Measurements from ENCODE around the gene THSD7A.

DNA sequence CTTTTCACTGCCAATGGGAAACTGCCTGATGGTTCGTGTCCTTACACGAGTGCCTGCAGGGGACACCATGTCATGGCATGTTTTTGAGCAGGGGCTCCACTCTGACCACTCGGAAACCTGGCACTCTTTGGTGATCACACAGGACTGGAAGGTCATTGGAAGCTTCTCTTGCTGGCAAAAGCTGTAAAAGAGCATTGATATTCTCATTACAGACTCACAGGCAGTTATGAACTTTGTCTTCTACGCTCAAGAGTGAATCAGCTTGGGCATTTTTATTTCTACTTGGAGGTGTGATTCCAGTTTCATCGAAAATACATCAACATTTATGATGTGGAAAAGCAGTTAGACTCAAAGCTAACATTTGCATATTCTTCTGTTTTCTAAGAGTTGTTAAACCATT is 238.7 kb downstream of the THSD7A start:
- TF ChIP-seq, protein P1, sequence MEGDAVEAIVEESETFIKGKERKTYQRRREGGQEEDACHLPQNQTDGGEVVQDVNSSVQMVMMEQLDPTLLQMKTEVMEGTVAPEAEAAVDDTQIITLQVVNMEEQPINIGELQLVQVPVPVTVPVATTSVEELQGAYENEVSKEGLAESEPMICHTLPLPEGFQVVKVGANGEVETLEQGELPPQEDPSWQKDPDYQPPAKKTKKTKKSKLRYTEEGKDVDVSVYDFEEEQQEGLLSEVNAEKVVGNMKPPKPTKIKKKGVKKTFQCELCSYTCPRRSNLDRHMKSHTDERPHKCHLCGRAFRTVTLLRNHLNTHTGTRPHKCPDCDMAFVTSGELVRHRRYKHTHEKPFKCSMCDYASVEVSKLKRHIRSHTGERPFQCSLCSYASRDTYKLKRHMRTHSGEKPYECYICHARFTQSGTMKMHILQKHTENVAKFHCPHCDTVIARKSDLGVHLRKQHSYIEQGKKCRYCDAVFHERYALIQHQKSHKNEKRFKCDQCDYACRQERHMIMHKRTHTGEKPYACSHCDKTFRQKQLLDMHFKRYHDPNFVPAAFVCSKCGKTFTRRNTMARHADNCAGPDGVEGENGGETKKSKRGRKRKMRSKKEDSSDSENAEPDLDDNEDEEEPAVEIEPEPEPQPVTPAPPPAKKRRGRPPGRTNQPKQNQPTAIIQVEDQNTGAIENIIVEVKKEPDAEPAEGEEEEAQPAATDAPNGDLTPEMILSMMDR (conservative IDR thresholded peaks at IDR 0.05; ENCODE audit: low read depth, low read length), result no peak
- TF ChIP-seq EZH2 (IDR thresholded peaks at IDR 0.05; ENCODE audit: borderline replicate concordance, low read depth, low read length, poor library complexity, severe bottlenecking), result no peak
